Activated naive CD4-positive, alpha-beta T cell treated with anti-CD3 and anti-CD28 coated beads, Interleukin-2, amount 50 U/mL, for 24 hours (primary cell): ENCODE measurements around the gene RERE.
A peak's percentile ranks its signal among the peaks of the same experiment; 100 is the strongest.

Experiments used
- H3K27ac Mint-ChIP-seq: one replicate; pipeline ENCODE4 v1.8.0; 2021; ENCODE audit warnings: mild to moderate bottlenecking, mixed read lengths
- H3K27me3 Mint-ChIP-seq: one replicate; pipeline ENCODE4 v1.8.0; 2021; ENCODE audit warnings: mixed read lengths
- H3K36me3 Mint-ChIP-seq: one replicate; pipeline ENCODE4 v1.8.0; 2021; ENCODE audit warnings: mixed read lengths
- H3K4me1 Mint-ChIP-seq: one replicate; pipeline ENCODE4 v1.8.0; 2021; ENCODE audit warnings: mixed read lengths
- H3K4me3 Mint-ChIP-seq: one replicate; pipeline ENCODE4 v1.8.0; 2021; ENCODE audit warnings: mild to moderate bottlenecking, mixed read lengths
- H3K9me3 Mint-ChIP-seq: one replicate; pipeline ENCODE4 v1.8.0; 2021; ENCODE audit warnings: mixed read lengths

RERE gene

DNA sequence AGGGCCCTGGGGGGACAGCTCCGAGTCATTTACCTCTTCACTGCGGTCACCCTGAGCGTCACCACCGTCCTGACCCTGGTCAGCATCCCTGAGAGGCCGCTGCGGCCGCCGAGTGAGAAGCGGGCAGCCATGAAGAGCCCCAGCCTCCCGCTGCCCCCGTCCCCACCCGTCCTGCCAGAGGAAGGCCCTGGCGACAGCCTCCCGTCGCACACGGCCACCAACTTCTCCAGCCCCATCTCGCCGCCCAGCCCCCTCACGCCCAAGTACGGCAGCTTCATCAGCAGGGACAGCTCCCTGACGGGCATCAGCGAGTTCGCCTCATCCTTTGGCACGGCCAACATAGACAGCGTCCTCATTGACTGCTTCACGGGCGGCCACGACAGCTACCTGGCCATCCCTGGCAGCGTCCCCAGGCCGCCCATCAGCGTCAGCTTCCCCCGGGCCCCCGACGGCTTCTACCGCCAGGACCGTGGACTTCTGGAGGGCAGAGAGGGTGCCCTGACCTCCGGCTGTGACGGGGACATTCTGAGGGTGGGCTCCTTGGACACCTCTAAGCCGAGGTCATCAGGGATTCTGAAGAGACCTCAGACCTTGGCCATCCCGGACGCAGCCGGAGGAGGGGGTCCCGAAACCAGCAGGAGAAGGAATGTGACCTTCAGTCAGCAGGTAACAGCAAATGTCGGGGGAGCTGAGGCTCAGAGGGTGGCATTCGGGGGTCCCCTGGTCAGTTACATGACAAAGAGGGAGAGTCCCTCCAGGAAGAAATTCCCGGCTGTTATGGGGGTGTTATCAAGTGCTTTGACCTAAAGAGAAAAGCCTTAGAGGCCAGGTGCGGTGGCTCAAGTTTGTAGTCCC lies 486.9 kb downstream of the RERE start:
- Mint-ChIP-seq H3K9me3 (no peaks in the 10 kb centered on the region), H3K27ac (no peak overlapping the region), H3K4me1 (no peaks in the 10 kb centered on the region), H3K36me3 (no peaks in the 10 kb centered on the region), H3K4me3 (no peak overlapping the region), H3K27me3 (no peaks in the 10 kb centered on the region)

- Mint-ChIP-seq H3K27ac (no peak overlapping the region), H3K4me1 (no peaks in the 10 kb centered on the region), H3K27me3 (no peaks in the 10 kb centered on the region), H3K9me3 (no peaks in the 10 kb centered on the region), H3K36me3 (no peaks in the 10 kb centered on the region), H3K4me3 (no peak overlapping the region)
These were observed 487.6 kb downstream of the RERE start for GRCh38 chr1:8329858-8330257.

DNA sequence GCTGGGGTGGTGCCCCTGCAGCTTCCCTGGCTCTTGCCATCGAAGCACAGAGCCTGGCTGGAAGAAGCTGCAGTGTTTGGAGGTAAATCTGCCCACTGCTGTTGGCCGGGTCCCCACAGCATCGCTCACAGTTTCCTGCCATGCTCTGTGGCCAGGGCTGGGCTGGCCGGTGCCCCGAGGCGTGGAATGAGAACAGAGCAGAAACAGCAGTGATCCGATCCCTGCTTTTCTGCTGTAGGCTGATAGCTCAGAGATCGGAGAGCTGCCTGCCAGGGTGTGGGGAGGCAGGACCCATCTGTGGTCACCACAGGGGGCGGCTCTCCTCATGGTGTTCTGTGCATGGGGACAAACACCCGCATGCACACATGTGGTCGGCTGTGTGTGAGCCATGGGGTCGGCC lies 488.0 kb downstream of the RERE start:
- H3K4me3 Mint-ChIP-seq = no peak overlapping the region
- no peaks in the 10 kb centered on the region for H3K36me3 Mint-ChIP-seq
- H3K9me3 Mint-ChIP-seq = no peaks in the 10 kb centered on the region
- H3K4me1 Mint-ChIP-seq = no peaks in the 10 kb centered on the region
- no peak overlapping the region for H3K27ac Mint-ChIP-seq
- H3K27me3 Mint-ChIP-seq = no peaks in the 10 kb centered on the region

GRCh38 chr1:8328271-8328670 lies 489.2 kb downstream of the RERE start:
- H3K27ac Mint-ChIP-seq = no peak overlapping the region

GRCh38 chr1:8326265-8326664 lies 491.2 kb downstream of the RERE start:
- no peaks in the 10 kb centered on the region for H3K4me1 Mint-ChIP-seq
- no peaks in the 10 kb centered on the region for H3K27me3 Mint-ChIP-seq
- H3K36me3 Mint-ChIP-seq = no peaks in the 10 kb centered on the region
- H3K4me3 Mint-ChIP-seq = no peak overlapping the region
- H3K9me3 Mint-ChIP-seq = no peaks in the 10 kb centered on the region
- no peak overlapping the region for H3K27ac Mint-ChIP-seq

More at GRCh38 chr1:8328271-8328670, 489.2 kb downstream of the RERE start:
- no peaks in the 10 kb centered on the region for H3K27me3 Mint-ChIP-seq
- H3K9me3 Mint-ChIP-seq = no peaks in the 10 kb centered on the region
- H3K4me1 Mint-ChIP-seq = no peaks in the 10 kb centered on the region
- no peaks in the 10 kb centered on the region for H3K36me3 Mint-ChIP-seq
- H3K4me3 Mint-ChIP-seq = no peak overlapping the region

GRCh38 chr1:8325771-8326170 lies 491.7 kb downstream of the RERE start:
- H3K4me1 Mint-ChIP-seq = no peaks in the 10 kb centered on the region
- no peaks in the 10 kb centered on the region for H3K36me3 Mint-ChIP-seq
- H3K4me3 Mint-ChIP-seq = no peak overlapping the region

GRCh38 chr1:8324176-8324810 lies 493.1 kb downstream of the RERE start:
- no peaks in the 10 kb centered on the region for H3K27me3 Mint-ChIP-seq
- no peak overlapping the region for H3K27ac Mint-ChIP-seq
- no peaks in the 10 kb centered on the region for H3K36me3 Mint-ChIP-seq
- no peaks in the 10 kb centered on the region for H3K9me3 Mint-ChIP-seq
- H3K4me1 Mint-ChIP-seq = no peaks in the 10 kb centered on the region
- H3K4me3 Mint-ChIP-seq = no peak overlapping the region

More at GRCh38 chr1:8325771-8326170, 491.7 kb downstream of the RERE start:
- Mint-ChIP-seq H3K9me3 (no peaks in the 10 kb centered on the region), H3K27me3 (no peaks in the 10 kb centered on the region), H3K27ac (no peak overlapping the region)

GRCh38 chr1:8323706-8324105 lies 493.7 kb downstream of the RERE start:
- Mint-ChIP-seq H3K27ac (no peak overlapping the region), H3K4me1 (peaks cover under 1% of the 10 kb centered on the region), H3K9me3 (no peaks in the 10 kb centered on the region), H3K27me3 (no peaks in the 10 kb centered on the region), H3K4me3 (no peak overlapping the region), H3K36me3 (no peaks in the 10 kb centered on the region)

DNA sequence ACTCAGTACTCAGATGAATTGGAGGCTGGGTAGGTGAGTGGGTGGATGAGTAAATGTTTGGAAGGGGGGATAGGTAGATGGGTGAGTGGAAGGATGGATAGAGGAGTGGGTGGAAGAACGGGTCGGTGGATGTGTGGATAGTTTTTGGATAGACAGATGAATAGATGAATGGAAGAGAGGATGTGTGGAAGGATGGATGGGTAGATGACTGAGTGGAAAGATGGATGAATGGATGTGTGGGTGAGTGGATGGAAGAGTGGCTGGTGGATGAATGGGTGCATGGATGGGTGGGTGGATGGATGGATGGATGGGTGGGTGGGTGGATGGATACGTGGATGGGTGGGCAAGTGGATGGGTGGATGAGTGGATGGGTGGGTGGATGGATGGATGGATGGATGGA lies 495.8 kb downstream of the RERE start:
- Mint-ChIP-seq H3K4me3 (no peak overlapping the region), H3K4me1 (peaks cover 8% of the 10 kb centered on the region), H3K36me3 (no peaks in the 10 kb centered on the region), H3K9me3 (no peaks in the 10 kb centered on the region), H3K27me3 (peaks cover 2% of the 10 kb centered on the region), H3K27ac (no peak overlapping the region)

- peaks cover 21% of the 10 kb centered on the region for H3K4me1 Mint-ChIP-seq
- H3K27ac Mint-ChIP-seq = peak overlapping the region; percentile 12
- no peaks in the 10 kb centered on the region for H3K9me3 Mint-ChIP-seq
- peaks cover 7% of the 10 kb centered on the region for H3K27me3 Mint-ChIP-seq
- H3K4me3 Mint-ChIP-seq = peak overlapping the region; percentile 78
- no peaks in the 10 kb centered on the region for H3K36me3 Mint-ChIP-seq
These were observed 499.0 kb downstream of the RERE start for GRCh38 chr1:8318436-8318835.

GRCh38 chr1:8317647-8318381 lies 499.6 kb downstream of the RERE start, which contains the start of gene SLC45A1:
SLC45A1 (plus strand) TSS chr1:8318114; CDS start chr1:8324330, 6,216 bp downstream.
- H3K36me3 Mint-ChIP-seq = no peaks in the 10 kb centered on the region
- H3K27ac Mint-ChIP-seq = peak within 1 kb of the TSS; percentile 12
- peaks cover 21% of the 10 kb centered on the region for H3K4me1 Mint-ChIP-seq
- H3K4me3 Mint-ChIP-seq = peak within 1 kb of the TSS; percentile 86
- H3K9me3 Mint-ChIP-seq = no peaks in the 10 kb centered on the region
- H3K27me3 Mint-ChIP-seq = peaks cover 9% of the 10 kb centered on the region

DNA sequence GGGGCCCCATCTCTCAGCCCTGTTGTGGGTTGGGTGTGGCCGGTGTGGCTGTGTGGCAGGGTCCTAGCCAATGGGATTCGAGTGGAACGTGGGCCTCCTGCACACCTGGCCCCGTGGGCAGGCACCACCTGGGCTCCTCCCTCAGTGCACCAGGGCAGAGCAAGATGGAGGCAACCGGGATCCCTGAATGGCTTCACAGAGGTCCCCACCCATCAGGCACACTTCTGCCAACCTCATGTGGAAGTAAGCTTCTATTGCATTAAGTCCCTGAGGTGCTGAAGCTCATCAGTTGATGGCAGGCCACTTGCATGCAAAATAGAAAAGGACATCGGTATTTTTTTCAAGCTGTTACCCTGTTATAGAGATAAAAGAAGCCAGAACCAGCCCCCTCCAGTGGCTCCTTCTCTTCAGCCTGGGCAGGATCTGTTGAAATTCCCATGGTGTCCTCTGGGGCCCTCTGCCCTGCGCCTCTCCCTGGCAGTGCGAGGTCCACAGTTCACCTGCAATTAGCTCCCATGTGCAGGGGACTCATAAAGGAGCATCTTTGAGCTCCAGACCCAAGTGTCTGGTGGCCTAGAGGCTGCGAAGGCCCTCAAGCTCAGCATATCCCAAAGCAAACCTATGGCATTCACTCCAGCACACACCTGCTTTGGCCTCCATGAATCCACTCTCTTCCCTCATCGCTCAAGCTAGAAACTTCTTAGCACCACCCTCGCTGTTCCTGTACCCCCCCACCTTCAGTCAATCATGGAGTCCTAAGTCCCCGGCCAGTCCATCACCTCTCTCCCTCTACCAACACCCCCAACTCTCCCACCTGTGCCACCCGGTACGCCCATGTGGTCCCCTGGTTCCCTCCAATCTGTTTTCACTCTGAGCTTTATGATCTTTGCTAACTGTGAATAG lies 501.6 kb downstream of the RERE start:
- Mint-ChIP-seq H3K4me3 (peak overlapping the region; percentile 23), H3K36me3 (no peaks in the 10 kb centered on the region), H3K27ac (peak overlapping the region; percentile 30), H3K9me3 (no peaks in the 10 kb centered on the region), H3K27me3 (peaks cover 9% of the 10 kb centered on the region), H3K4me1 (peaks cover 21% of the 10 kb centered on the region)

DNA sequence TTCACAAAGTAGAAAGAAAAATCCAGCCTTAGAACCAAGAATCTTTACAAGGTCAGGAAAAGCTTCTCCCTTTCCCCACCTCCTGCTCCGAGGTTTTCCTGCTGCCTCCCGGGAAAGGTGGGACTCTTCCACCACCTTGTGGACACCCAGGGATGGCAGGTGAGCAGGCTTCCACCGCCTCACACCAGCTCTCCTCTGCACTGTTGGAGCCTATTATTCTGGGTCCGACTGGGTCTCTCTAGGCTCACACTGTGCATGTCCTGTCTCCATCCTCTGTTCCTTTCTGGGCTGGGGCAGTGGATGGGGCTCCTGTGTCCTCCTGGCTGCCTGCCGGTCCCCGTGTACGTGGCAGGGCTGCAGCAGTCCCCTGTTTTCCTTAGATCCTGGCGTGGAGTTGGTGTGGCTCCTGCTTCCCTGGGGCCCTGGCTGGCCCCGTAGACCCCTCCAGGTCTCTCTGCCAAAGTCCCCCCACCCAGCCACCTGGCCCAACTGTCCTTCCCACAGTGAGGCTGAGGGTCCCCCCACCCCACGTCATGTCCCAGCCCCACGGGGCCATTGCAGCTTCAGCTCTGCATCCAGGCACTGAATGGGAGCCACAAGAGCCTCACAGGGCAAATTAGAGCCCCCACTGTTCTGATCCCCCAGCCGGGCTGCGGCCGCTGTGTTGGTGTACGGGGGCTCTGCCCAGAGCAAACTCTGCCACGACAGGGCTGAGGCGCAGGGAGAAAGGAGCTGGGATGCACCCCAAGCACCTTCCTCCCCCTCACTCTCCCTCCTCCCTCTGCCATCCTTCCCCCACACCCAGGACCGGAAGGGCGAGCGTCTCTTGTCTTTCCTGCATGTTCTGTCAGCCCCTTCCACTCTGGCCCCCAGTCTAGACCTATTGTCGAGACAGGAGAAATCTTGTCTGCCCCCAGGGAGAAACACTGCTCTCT lies 502.8 kb downstream of the RERE start:
- Mint-ChIP-seq H3K27ac (no peak overlapping the region), H3K9me3 (no peaks in the 10 kb centered on the region), H3K36me3 (no peaks in the 10 kb centered on the region), H3K27me3 (peaks cover 9% of the 10 kb centered on the region), H3K4me3 (no peak overlapping the region), H3K4me1 (peaks cover 21% of the 10 kb centered on the region)

GRCh38 chr1:8313231-8313630 lies 504.2 kb downstream of the RERE start:
- Mint-ChIP-seq H3K9me3 (no peaks in the 10 kb centered on the region), H3K27ac (no peak overlapping the region), H3K27me3 (peaks cover 9% of the 10 kb centered on the region), H3K4me1 (peaks cover 17% of the 10 kb centered on the region), H3K4me3 (no peak overlapping the region), H3K36me3 (no peaks in the 10 kb centered on the region)
